Right lobe of liver (tissue), 6 donors: Measurements from ENCODE around the gene PCNT. TPM values are rescaled to one million over a fixed set of nuclear protein-coding genes. Genes with fewer than 3 reads are reported as not detected.
A peak's percentile ranks its signal among the peaks of the same experiment; 100 is the strongest.

Experiments
- ATAC-seq, 4 donors: fragments of 200-7000 bp; cut with Tn5 transposase; one replicate each; pipeline ENCODE4 v1.9.1; 2020; ENCODE audit warnings: mild to moderate bottlenecking in 4 of 4, moderate library complexity in 4 of 4
- DNase-seq, 3 donors: peaks; one replicate each; pipeline ENCODE4 v3.0.0-alpha.2; 2020
- H3K27ac ChIP-seq, 3 donors: fragments of 200-600 bp; one replicate each; pipeline ENCODE4 v1.8.0; 2022
- H3K27me3 ChIP-seq, 2 donors: fragments of 200-600 bp; one replicate each; pipeline ENCODE4 v1.8.0; 2022
- H3K36me3 ChIP-seq, 4 donors: fragments of 200-600 bp; sonication (generic) in 1 of 4; one replicate each; pipeline versions ENCODE4 v1.5.1 to v1.8.0; 2017 to 2022; ENCODE audit warnings: control low read depth in 1 of 4
- H3K4me1 ChIP-seq, 4 donors: fragments of 200-600 bp; sonication (generic) in 1 of 4; one replicate each; pipeline versions ENCODE4 v1.5.1 to v1.8.0; 2017 to 2022; ENCODE audit warnings: control low read depth in 1 of 4
- H3K4me3 ChIP-seq, 3 donors: fragments of 200-600 bp; one replicate each; pipeline ENCODE4 v1.8.0; 2022
- H3K9me3 ChIP-seq, 4 donors: fragments of 200-600 bp; sonication (generic) in 1 of 4; one replicate each; pipeline versions ENCODE4 v1.5.1 to v1.8.0; 2017 to 2022; ENCODE audit warnings: control low read depth in 1 of 4
- CTCF ChIP-seq, 4 donors: fragments of 200-600 bp in 3 of 4; fragments of 450-650 bp in 1 of 4; IDR thresholded peaks; one replicate each; pipeline versions ENCODE4 v1.5.1 to v1.8.0; 2016 to 2022; ENCODE audit warnings: antibody characterized with exemption in 4 of 4, mild to moderate bottlenecking in 2 of 4
- POLR2A ChIP-seq: fragments of 450-650 bp; IDR thresholded peaks from one replicate; pipeline ENCODE4 v1.6.1; 2017; ENCODE audit warnings: antibody characterized with exemption, mild to moderate bottlenecking
- WGBS: methylation state at CpG from one replicate; pipeline ENCODE4 v1.1.6; 2018; ENCODE audit warnings: low coverage, low lambda C conversion rate; ENCODE audit not compliant: insufficient coverage; ENCODE audit errors: missing lambda C conversion rate; 5-methylcytosine and 5-hydroxymethylcytosine counted together
- intact Hi-C, 2 donors: fragments of 100-400 bp; cut with DNase I; formaldehyde crosslinking; loops; one replicate each; pipeline versions ENCODE4 v1.11.2 to v1.14.1; 2022
- total RNA-seq, 6 experiments: library from RNA; depleted of rRNA in 2 of 6; stranded (reverse); fragments of >200 nt in 2 of 6; fragmentation: NEBNext Ultra II Directional in 3 of 6; extraction: Animal tissue kit (Norgen Biotek cat#: 25700) in 3 of 6; gene quantifications; one replicate each; pipeline versions ENCODE4 v1.1.0 to v1.2.4, GENCODE V29; 2016 to 2023
- donor health status: DM: no; HTN: yes; CAD: no.
- donor health status: DM: no; HTN: no; CAD: no.
- donor health status: DM: no; HTN: no; CAD: no.
- donor health status: DM: no; HTN: yes; CAD: no.
- donor health status: DM: no; HTN: yes; CAD: no.

The PCNT gene
- total RNA-seq, 6 experiments from 2014 or later, result 9.9 to 18.2 (median 14.1) TPM

GRCh38 chr21:46346296-46347202, 22.6 kb downstream of the PCNT start:
- Histone ChIP-seq H3K27ac (no peak overlapping the region), H3K36me3 (peaks cover 0 to 41% (median 19%) of the 10 kb centered on the region in 4 donors), H3K4me3 (no peak overlapping the region), H3K9me3 (no peaks in the 10 kb centered on the region), H3K27me3 (no peaks in the 10 kb centered on the region), H3K4me1 (no peaks in the 10 kb centered on the region)
- DNase-seq (no peak), ATAC-seq (no peak)
- no peak for TF ChIP-seq CTCF (IDR thresholded peaks at IDR 0.05)
- TF ChIP-seq POLR2A, result no peak
- intact Hi-C loops, result no loop called here
- 98% methylated on average over 7 of the region's 34 CpGs for whole genome bisulfite sequencing

GRCh38 chr21:46347203-46347550, 23.2 kb downstream of the PCNT start:
- no peaks in the 10 kb centered on the region for H3K27me3 ChIP-seq
- DNase-seq (no peak), ATAC-seq (peak in 2 of 4 donors; percentile 8 to 13)
- intact Hi-C loops, result no loop called here
- no peak for TF ChIP-seq CTCF (IDR thresholded peaks at IDR 0.05)
- TF ChIP-seq POLR2A, result no peak
- no peaks in the 10 kb centered on the region for H3K9me3 ChIP-seq
- H3K27ac ChIP-seq, result no peak overlapping the region
- 71% methylated on average over 5 of the region's 10 CpGs for WGBS
- H3K36me3 ChIP-seq, result peaks cover 0 to 45% (median 20%) of the 10 kb centered on the region in 4 donors
- H3K4me1 ChIP-seq, result no peaks in the 10 kb centered on the region
- H3K4me3 ChIP-seq, result no peak overlapping the region

- intact Hi-C loops, result no loop called here
- H3K4me3 ChIP-seq, result no peak overlapping the region
- DNase-seq (peak in 2 of 3 donors; percentile 26 to 71), ATAC-seq (peak; percentile 43 to 86 (median 71))
- H3K27ac ChIP-seq, result no peak overlapping the region
- H3K9me3 ChIP-seq, result no peaks in the 10 kb centered on the region
- peak in 1 of 4 donors; percentile 32 for TF ChIP-seq CTCF (IDR thresholded peaks at IDR 0.05)
- TF ChIP-seq POLR2A, result no peak
- WGBS, result 100% methylated on average over 1 of the region's 12 CpGs
- H3K4me1 ChIP-seq, result no peaks in the 10 kb centered on the region
- peaks cover 0 to 52% (median 22%) of the 10 kb centered on the region in 4 donors for H3K36me3 ChIP-seq
- no peaks in the 10 kb centered on the region for H3K27me3 ChIP-seq
Observed at GRCh38 chr21:46347791-46348381, 23.9 kb downstream of the PCNT start.

- no peak for ATAC-seq
- no peak overlapping the region for H3K4me3 ChIP-seq
- no peaks in the 10 kb centered on the region for H3K9me3 ChIP-seq
- intact Hi-C loops, result no loop called here
- H3K27me3 ChIP-seq, result no peaks in the 10 kb centered on the region
- peaks cover 0 to 62% (median 27%) of the 10 kb centered on the region in 4 donors for H3K36me3 ChIP-seq
- H3K4me1 ChIP-seq, result no peaks in the 10 kb centered on the region
- H3K27ac ChIP-seq, result no peak overlapping the region
- 95% methylated on average over 12 of the region's 17 CpGs for WGBS
- TF ChIP-seq CTCF (IDR thresholded peaks at IDR 0.05) (no peak), POLR2A (no peak)
- DNase-seq, result no peak
Observed at GRCh38 chr21:46349134-46349760, 25.3 kb downstream of the PCNT start.
